IMR-90 (cell line): ENCODE results near the gene GALNT17. TPM values are rescaled to one million over a fixed set of nuclear protein-coding genes. Genes with fewer than 3 reads are reported as not detected.

Experiments
- ATAC-seq: fragments of 200-7000 bp; cut with Tn5 transposase; 2 replicates; pipeline ENCODE4 v1.9.1; 2020; ENCODE audit warnings: low read depth, mild to moderate bottlenecking, moderate library complexity
- BruUV-seq: library from RNA; stranded (reverse); fragments of 400-500 nt; replicated peaks from 2 replicates; lab custom pipeline; 2021; lab: Mats Ljungman, UMichigan
- CTCF ChIA-PET: fragments of 300-600 bp; formaldehyde crosslinking; extraction: SDS; loops from one replicate; lab custom pipeline; 2021; ENCODE audit warnings: antibody characterized with exemption; lab: Yijun Ruan, JAX
- POLR2A ChIA-PET: fragments of 300-600 bp; sonication (Branson Sonifier 250); formaldehyde crosslinking; loops from one replicate; lab custom pipeline; 2022; ENCODE audit warnings: antibody characterized with exemption; ENCODE audit not compliant: unreplicated experiment; lab: Charles Lee
- DNase-seq: peaks from one replicate; pipeline ENCODE4 v3.0.0; 2013
- H2AFZ ChIP-seq: replicated peaks from 2 replicates; pipeline ENCODE3; 2013; ENCODE audit warnings: low read length, mild to moderate bottlenecking; ENCODE audit not compliant: poor library complexity
- H2AK5ac ChIP-seq: 2 replicates; pipeline ENCODE4 v1.6.1; 2013; ENCODE audit warnings: low read depth, low read length, inconsistent platforms
- H2AK9ac ChIP-seq: replicated peaks from 2 replicates; pipeline ENCODE3; 2013; ENCODE audit warnings: mild to moderate bottlenecking, low read depth, low read length, moderate library complexity; ENCODE audit not compliant: poor library complexity
- H2BK120ac ChIP-seq: 2 replicates; pipeline ENCODE4 v1.6.1; 2013; ENCODE audit warnings: low read depth, low read length, inconsistent platforms
- H2BK15ac ChIP-seq: 3 replicates; pipeline ENCODE4 v1.6.1; 2013; ENCODE audit warnings: low read depth, low read length, inconsistent platforms
- H2BK20ac ChIP-seq: 2 replicates; pipeline ENCODE4 v1.6.1; 2013; ENCODE audit warnings: low read depth, mild to moderate bottlenecking, inconsistent platforms, low read length, moderate library complexity
- H2BK5ac ChIP-seq: 2 replicates; pipeline ENCODE4 v1.6.1; 2013; ENCODE audit warnings: mild to moderate bottlenecking, low read depth, low read length, inconsistent platforms; ENCODE audit not compliant: poor library complexity, severe bottlenecking
- H3K14ac ChIP-seq: replicated peaks from 2 replicates; pipeline ENCODE4 v1.6.1; 2013; ENCODE audit warnings: low read depth, low read length, inconsistent platforms
- H3K18ac ChIP-seq: 2 replicates; pipeline ENCODE4 v1.6.1; 2013; ENCODE audit warnings: low read depth, low read length, control low read depth
- H3K23ac ChIP-seq: 2 replicates; pipeline ENCODE4 v1.6.1; 2013; ENCODE audit warnings: low read depth, low read length, inconsistent platforms
- H3K27ac ChIP-seq: 2 replicates; pipeline ENCODE4 v1.5.1; 2013; ENCODE audit warnings: mild to moderate bottlenecking, control low read depth, low read length; ENCODE audit not compliant: insufficient read depth
- H3K27me3 ChIP-seq: 2 replicates; pipeline ENCODE4 v1.6.1; 2013; ENCODE audit warnings: low read length; ENCODE audit not compliant: control insufficient read depth, insufficient read depth
- H3K36me3 ChIP-seq: 2 replicates; pipeline ENCODE4 v1.6.1; 2013; ENCODE audit warnings: low read length, mixed read lengths; ENCODE audit not compliant: control insufficient read depth, insufficient read depth
- H3K4ac ChIP-seq: 2 replicates; pipeline ENCODE4 v1.6.1; 2013; ENCODE audit warnings: low read depth, low read length, inconsistent platforms
- H3K4me1 ChIP-seq: 2 replicates; pipeline ENCODE4 v1.6.1; 2013; ENCODE audit warnings: low read length, mixed read lengths; ENCODE audit not compliant: control insufficient read depth, insufficient read depth
- H3K4me2 ChIP-seq: 2 replicates; pipeline ENCODE4 v1.6.1; 2013; ENCODE audit warnings: low read depth, mild to moderate bottlenecking, control low read depth, low read length, moderate library complexity
- H3K4me3 ChIP-seq: 2 replicates; pipeline ENCODE4 v1.5.1; 2013; ENCODE audit warnings: low read depth, mild to moderate bottlenecking, control low read depth, low read length, moderate library complexity; ENCODE audit not compliant: insufficient read depth
- H3K56ac ChIP-seq: 2 replicates; pipeline ENCODE4 v1.6.1; 2013; ENCODE audit warnings: low read length, inconsistent platforms; ENCODE audit not compliant: insufficient read depth; ENCODE audit errors: extremely low read depth
- H3K79me1 ChIP-seq, 2 experiments: 2 replicates each; pipeline ENCODE4 v1.6.1; 2013; ENCODE audit warnings: low read length in 2 of 2, inconsistent platforms in 1 of 2, low read depth in 1 of 2
- H3K9ac ChIP-seq: 2 replicates; pipeline ENCODE4 v1.6.1; 2013; ENCODE audit warnings: low read depth, low read length, control low read depth
- H3K9me1 ChIP-seq: 2 replicates; pipeline ENCODE4 v1.6.1; 2013; ENCODE audit warnings: low read length, inconsistent platforms; ENCODE audit not compliant: insufficient read depth
- H3K9me3 ChIP-seq: 2 replicates; pipeline ENCODE4 v1.6.1; 2013; ENCODE audit warnings: low read length; ENCODE audit not compliant: control insufficient read depth, insufficient read depth
- H4K20me1 ChIP-seq: 2 replicates; pipeline ENCODE4 v1.6.1; 2013; ENCODE audit warnings: low read length, inconsistent platforms; ENCODE audit not compliant: insufficient read depth
- H4K5ac ChIP-seq: 2 replicates; pipeline ENCODE4 v1.6.1; 2013; ENCODE audit warnings: mild to moderate bottlenecking, low read depth, low read length, control low read depth
- H4K8ac ChIP-seq, 2 experiments: 2 replicates each; pipeline ENCODE4 v1.6.1; 2013; ENCODE audit warnings: low read depth in 2 of 2, low read length in 2 of 2, control low read depth in 1 of 2, inconsistent platforms in 1 of 2
- H4K91ac ChIP-seq: 2 replicates; pipeline ENCODE4 v1.6.1; 2013; ENCODE audit warnings: low read depth, low read length, inconsistent platforms; ENCODE audit not compliant: insufficient read depth
- BHLHE40 ChIP-seq: fragments of 150-350 bp; IDR thresholded peaks from 2 replicates; pipeline ENCODE4 v1.6.1; 2016; ENCODE audit warnings: mild to moderate bottlenecking, low read depth, low read length
- CHD1 ChIP-seq: IDR thresholded peaks from 2 replicates; pipeline ENCODE4 v1.6.1; 2012; ENCODE audit warnings: low read depth, low read length, improper control_type of control experiment
- FOS ChIP-seq: fragments of 150-350 bp; IDR thresholded peaks from 2 replicates; pipeline ENCODE4 v1.6.1; 2016; ENCODE audit warnings: low read depth, low read length
- MXI1 ChIP-seq: IDR thresholded peaks from 2 replicates; pipeline ENCODE4 v1.6.1; 2012; ENCODE audit warnings: low read depth, mild to moderate bottlenecking, low read length, moderate library complexity, borderline replicate concordance
- RAD21 ChIP-seq: IDR thresholded peaks from 2 replicates; pipeline ENCODE4 v1.6.1; 2012; ENCODE audit warnings: low read length, improper control_type of control experiment
- WGBS, 2 experiments: methylation state at CpG; one replicate each; pipeline versions ENCODE4 v1.1.5 to v1.1.7; 2013; ENCODE audit warnings: missing lambda C conversion rate in 2 of 2; ENCODE audit not compliant: insufficient read length in 1 of 2; ENCODE audit errors: extremely low coverage in 2 of 2; 5-methylcytosine and 5-hydroxymethylcytosine counted together
- dilution Hi-C: fragments of 300-500 bp; cut with HindIII; formaldehyde crosslinking; loops from one replicate; pipeline ENCODE4 v1.14.3; 2018; ENCODE audit warnings: low sequenced_read_pairs; ENCODE audit not compliant: unreplicated experiment
- in situ Hi-C: fragments of 300-500 bp; cut with MboI; formaldehyde crosslinking; loops from 3 replicates; pipeline ENCODE4 v1.14.3; 2019; ENCODE audit warnings: low sequenced_read_pairs, inconsistent platforms, mixed read lengths
- intact Hi-C: fragments of 100-400 bp; cut with micrococcal nuclease; formaldehyde crosslinking; loops from 2 replicates; pipeline ENCODE4 v1.10.0; 2022
- polyA plus RNA-seq, 3 experiments: library from polyadenylated mRNA; depleted of rRNA; stranded (reverse); fragments of >200 nt; gene quantifications; 2 replicates each; pipeline ENCODE4 v1.2.3, GENCODE V29; 2012; ENCODE audit warnings: low replicate concordance in 1 of 3
- total RNA-seq: library from RNA; depleted of rRNA; stranded (reverse); fragments of >200 nt; gene quantifications from 2 replicates; pipeline ENCODE4 v1.2.3, GENCODE V29; 2012

The GALNT17 gene
- total and polyA plus RNA-seq, 2 of the 4 experiments (the other 2 are of a cell fraction): not detected

GRCh38 chr7:71544816-71545215 lies 412.9 kb downstream of the GALNT17 start:
- intact Hi-C loops (no loop called here), dilution Hi-C loops (no loop called here), in situ Hi-C loops (no loop called here)
- Histone ChIP-seq H2AK9ac (no peak overlapping the region), H4K8ac (no peak overlapping the region), H3K14ac (no peak overlapping the region), H2BK20ac (no peak overlapping the region), H3K79me1 (no peaks in the 10 kb centered on the region), H3K4me1 (no peaks in the 10 kb centered on the region), H3K36me3 (no peaks in the 10 kb centered on the region), H3K27me3 (no peaks in the 10 kb centered on the region), H4K20me1 (no peaks in the 10 kb centered on the region), H3K4ac (no peak overlapping the region), H3K9me1 (no peaks in the 10 kb centered on the region), H3K18ac (no peak overlapping the region), H4K5ac (no peak overlapping the region), H3K4me2 (no peak overlapping the region), H2AFZ (no peak overlapping the region), H2AK5ac (no peak overlapping the region), H3K23ac (no peak overlapping the region), H2BK15ac (no peak overlapping the region), H3K9me3 (peaks cover 8% of the 10 kb centered on the region), H3K4me3 (no peak overlapping the region), H4K91ac (no peak overlapping the region), H3K27ac (no peak overlapping the region), H3K9ac (no peak overlapping the region), H3K56ac (no peak overlapping the region), H2BK120ac (no peak overlapping the region), H2BK5ac (no peak overlapping the region)
- no peak for ATAC-seq
- ChIA-PET CTCF (interaction anchor here (0.6 kb wide), 1 partner anchor 1120 kb away, joined by 3 read pairs; no protein-coding TSS in a partner anchor), POLR2A (no interaction called here)
- WGBS, 2 experiments: no CpG with 5 or more reads among the region's 5 CpGs
- TF ChIP-seq MXI1 (no peak), CHD1 (no peak), FOS (no peak), RAD21 (no peak), BHLHE40 (no peak)
- BruUV-seq: no TSS peak
- no peak for DNase-seq
